ENCODE data around the gene ZNF605. TPM values are rescaled to one million over a fixed set of nuclear protein-coding genes. Genes with fewer than 3 reads are reported as not detected.
"Not testable (repeated sequence)": the region's sequence is repeated elsewhere in the genome, so short reads cannot be mapped to it uniquely, and the experiment has no call there.

The ZNF605 gene
- total RNA-seq, 1 donor from 2014 or later: 13.1 TPM

- intact Hi-C loops (cut with DNase I): no loop called here
- DNase-seq (ENCODE audit: missing footprints) (no peak), ATAC-seq (no peak)
These were observed 4.5 kb downstream of the ZNF605 start for GRCh38 chr12:132951649-132952048.

- ATAC-seq: no peak
- DNase-seq (ENCODE audit: missing footprints): no peak
- intact Hi-C loops (cut with DNase I): no loop called here
These were observed 5.1 kb downstream of the ZNF605 start for GRCh38 chr12:132950844-132951535.

GRCh38 chr12:132949936-132950837 is 5.9 kb downstream of the ZNF605 start:
- ATAC-seq: no peak
- no peak for DNase-seq (ENCODE audit: missing footprints)
- intact Hi-C loops (cut with DNase I): no loop called here

- ATAC-seq: no peak
- intact Hi-C loops (cut with DNase I): no loop called here
These were observed 7.7 kb downstream of the ZNF605 start for GRCh38 chr12:132948146-132949066.

GRCh38 chr12:132946246-132946820 is 9.8 kb downstream of the ZNF605 start:
- DNase-seq (ENCODE audit: missing footprints) (no peak), ATAC-seq (no peak)
- intact Hi-C loops (cut with DNase I): no loop called here

More at GRCh38 chr12:132948146-132949066, 7.7 kb downstream of the ZNF605 start:
- no peak for DNase-seq (ENCODE audit: missing footprints)

- intact Hi-C loops (cut with DNase I): no loop called here
- no peak for DNase-seq (ENCODE audit: missing footprints)
- no peak for ATAC-seq
These were observed 10.3 kb downstream of the ZNF605 start for GRCh38 chr12:132945806-132946205.

- intact Hi-C loops (cut with DNase I): no loop called here
- no peak for ATAC-seq
- no peak for DNase-seq (ENCODE audit: missing footprints)
These were observed 13.5 kb downstream of the ZNF605 start for GRCh38 chr12:132942611-132943010.

GRCh38 chr12:132941336-132941954 is 14.7 kb downstream of the ZNF605 start:
- intact Hi-C loops (cut with DNase I): no loop called here
- ATAC-seq (no peak), DNase-seq (ENCODE audit: missing footprints) (no peak)

GRCh38 chr12:132940071-132940719 is 15.9 kb downstream of the ZNF605 start:
- no peak for DNase-seq (ENCODE audit: missing footprints)
- no peak for ATAC-seq
- intact Hi-C loops (cut with DNase I): no loop called here

GRCh38 chr12:132938807-132939206 is 17.3 kb downstream of the ZNF605 start:
- ATAC-seq; DNase-seq (ENCODE audit: missing footprints); intact Hi-C loops (cut with DNase I): not testable (repeated sequence)

GRCh38 chr12:132937476-132937875 is 18.6 kb downstream of the ZNF605 start:
- intact Hi-C loops (cut with DNase I): no loop called here

GRCh38 chr12:132936921-132937320 is 19.2 kb downstream of the ZNF605 start:
- ATAC-seq; DNase-seq (ENCODE audit: missing footprints); intact Hi-C loops (cut with DNase I): not testable (repeated sequence)

More at GRCh38 chr12:132937476-132937875, 18.6 kb downstream of the ZNF605 start:
- ATAC-seq (no peak), DNase-seq (ENCODE audit: missing footprints) (no peak)

GRCh38 chr12:132936163-132936562 is 19.9 kb downstream of the ZNF605 start:
- intact Hi-C loops (cut with DNase I): no loop called here
- DNase-seq (ENCODE audit: missing footprints) (no peak), ATAC-seq (no peak)

- intact Hi-C loops (cut with DNase I): no loop called here
- ATAC-seq (no peak), DNase-seq (ENCODE audit: missing footprints) (no peak)
These were observed 29.7 kb downstream of the ZNF605 start for GRCh38 chr12:132926415-132926833.

- DNase-seq (ENCODE audit: missing footprints) (no peak), ATAC-seq (no peak)
- intact Hi-C loops (cut with DNase I): no loop called here
These were observed 30.3 kb downstream of the ZNF605 start for GRCh38 chr12:132925597-132926414.

- intact Hi-C loops (cut with DNase I): no loop called here
- no peak for ATAC-seq
- DNase-seq (ENCODE audit: missing footprints): no peak
These were observed 31.8 kb downstream of the ZNF605 start for GRCh38 chr12:132924356-132924755.
